ENCODE results near the gene SNX18. TPM values are rescaled to one million over a fixed set of nuclear protein-coding genes. Genes with fewer than 3 reads are reported as not detected.

Gene SNX18
- total RNA-seq, 1 donor from 2014 or later, result 21.3 TPM

DNA sequence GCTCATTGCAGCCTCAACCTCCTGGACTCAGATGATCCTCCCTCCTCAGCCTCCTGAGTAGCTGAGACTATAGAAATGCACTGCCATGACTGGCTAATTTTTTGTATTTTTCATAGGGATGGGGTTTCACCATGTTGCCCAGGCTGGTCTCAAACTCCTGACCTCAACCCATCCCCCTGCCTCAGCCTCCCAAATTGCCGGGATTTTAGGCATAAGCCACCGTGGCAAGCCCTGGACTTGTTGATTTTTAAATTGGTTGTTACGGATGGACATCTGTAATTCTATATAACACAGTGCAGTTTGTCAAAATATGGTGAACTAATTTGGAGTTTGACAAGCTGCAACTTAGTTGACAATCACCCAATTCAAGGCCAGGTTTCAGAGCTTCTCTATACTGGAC lies 22.7 kb downstream of the SNX18 start:
- DNase-seq (ENCODE audit: low read depth, low spot score), result no peak
- Mint-ChIP-seq H3K4me3 (no peak overlapping the region), H3K27me3 (ENCODE audit: low read depth) (no peaks in the 10 kb centered on the region), H3K4me1 (peaks cover 11% of the 10 kb centered on the region), H3K9me3 (no peaks in the 10 kb centered on the region), H3K36me3 (ENCODE audit: low read depth) (peaks cover 8% of the 10 kb centered on the region), H3K27ac (ENCODE audit: unreplicated experiment) (no peak overlapping the region)
- TF ChIP-seq, protein P1, sequence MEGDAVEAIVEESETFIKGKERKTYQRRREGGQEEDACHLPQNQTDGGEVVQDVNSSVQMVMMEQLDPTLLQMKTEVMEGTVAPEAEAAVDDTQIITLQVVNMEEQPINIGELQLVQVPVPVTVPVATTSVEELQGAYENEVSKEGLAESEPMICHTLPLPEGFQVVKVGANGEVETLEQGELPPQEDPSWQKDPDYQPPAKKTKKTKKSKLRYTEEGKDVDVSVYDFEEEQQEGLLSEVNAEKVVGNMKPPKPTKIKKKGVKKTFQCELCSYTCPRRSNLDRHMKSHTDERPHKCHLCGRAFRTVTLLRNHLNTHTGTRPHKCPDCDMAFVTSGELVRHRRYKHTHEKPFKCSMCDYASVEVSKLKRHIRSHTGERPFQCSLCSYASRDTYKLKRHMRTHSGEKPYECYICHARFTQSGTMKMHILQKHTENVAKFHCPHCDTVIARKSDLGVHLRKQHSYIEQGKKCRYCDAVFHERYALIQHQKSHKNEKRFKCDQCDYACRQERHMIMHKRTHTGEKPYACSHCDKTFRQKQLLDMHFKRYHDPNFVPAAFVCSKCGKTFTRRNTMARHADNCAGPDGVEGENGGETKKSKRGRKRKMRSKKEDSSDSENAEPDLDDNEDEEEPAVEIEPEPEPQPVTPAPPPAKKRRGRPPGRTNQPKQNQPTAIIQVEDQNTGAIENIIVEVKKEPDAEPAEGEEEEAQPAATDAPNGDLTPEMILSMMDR (conservative IDR thresholded peaks at IDR 0.05), result no peak

DNA sequence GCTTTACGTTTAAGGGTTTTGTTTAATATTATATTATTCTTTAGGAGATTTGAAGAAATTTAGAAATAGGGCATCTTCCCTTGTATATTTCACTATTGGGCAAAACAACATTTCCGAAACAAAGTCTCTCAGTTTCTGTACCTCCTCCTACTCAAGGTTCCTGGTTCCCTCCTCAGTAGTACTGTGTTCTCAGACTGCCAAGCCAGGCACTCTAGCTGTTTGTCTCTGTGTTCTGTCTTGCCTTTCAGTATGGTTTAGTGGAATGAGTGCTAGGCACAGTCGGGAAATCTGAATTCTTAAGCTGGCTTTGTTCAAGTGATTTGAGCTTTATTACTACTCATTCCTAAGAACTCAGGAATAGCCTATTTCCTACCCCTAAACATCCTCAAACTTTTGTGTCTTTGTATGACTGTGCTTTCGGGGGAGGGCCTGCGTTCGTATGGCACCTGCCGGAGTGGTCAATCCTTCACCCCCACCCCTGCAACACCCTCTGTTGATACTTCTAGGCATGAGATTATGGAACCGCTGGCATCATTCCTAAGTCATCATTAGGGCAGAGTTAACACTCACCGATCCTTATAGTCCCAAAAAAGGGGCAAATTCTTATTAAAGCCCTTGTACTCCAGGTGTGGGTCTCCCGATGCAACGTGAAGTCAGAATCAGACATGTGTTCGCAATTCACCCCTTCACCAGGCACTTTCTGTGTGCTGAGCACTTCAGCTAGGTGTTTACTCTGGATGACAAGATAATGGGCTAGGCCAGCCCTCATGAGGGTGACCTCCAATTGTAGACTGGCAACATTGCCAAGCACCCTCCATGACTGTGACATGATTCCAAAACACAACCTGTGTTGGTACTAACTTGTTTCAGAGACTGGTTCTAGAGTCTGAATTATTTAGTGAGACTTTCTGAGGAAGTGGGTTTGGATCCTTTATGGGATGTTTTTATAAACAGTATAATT lies 24.5 kb downstream of the SNX18 start:
- no peak overlapping the region for H3K27ac Mint-ChIP-seq (ENCODE audit: unreplicated experiment)
- no peaks in the 10 kb centered on the region for H3K36me3 Mint-ChIP-seq (ENCODE audit: low read depth)
- no peak for DNase-seq (ENCODE audit: low read depth, low spot score)
- H3K4me1 Mint-ChIP-seq, result peaks cover 6% of the 10 kb centered on the region
- TF ChIP-seq, protein P1 (conservative IDR thresholded peaks at IDR 0.05), result no peak
- H3K9me3 Mint-ChIP-seq, result no peaks in the 10 kb centered on the region
- no peaks in the 10 kb centered on the region for H3K27me3 Mint-ChIP-seq (ENCODE audit: low read depth)
- H3K4me3 Mint-ChIP-seq, result no peak overlapping the region

GRCh38 chr5:54544044-54544443 lies 26.5 kb downstream of the SNX18 start:
- no peaks in the 10 kb centered on the region for H3K36me3 Mint-ChIP-seq (ENCODE audit: low read depth)
- TF ChIP-seq, protein P1 (conservative IDR thresholded peaks at IDR 0.05), result no peak
- peak overlapping the region; percentile 72 for H3K27ac Mint-ChIP-seq (ENCODE audit: unreplicated experiment)
- H3K9me3 Mint-ChIP-seq, result no peaks in the 10 kb centered on the region
- no peaks in the 10 kb centered on the region for H3K4me1 Mint-ChIP-seq
- H3K4me3 Mint-ChIP-seq, result no peak overlapping the region
- no peak for DNase-seq (ENCODE audit: low read depth, low spot score)
- no peaks in the 10 kb centered on the region for H3K27me3 Mint-ChIP-seq (ENCODE audit: low read depth)

DNA sequence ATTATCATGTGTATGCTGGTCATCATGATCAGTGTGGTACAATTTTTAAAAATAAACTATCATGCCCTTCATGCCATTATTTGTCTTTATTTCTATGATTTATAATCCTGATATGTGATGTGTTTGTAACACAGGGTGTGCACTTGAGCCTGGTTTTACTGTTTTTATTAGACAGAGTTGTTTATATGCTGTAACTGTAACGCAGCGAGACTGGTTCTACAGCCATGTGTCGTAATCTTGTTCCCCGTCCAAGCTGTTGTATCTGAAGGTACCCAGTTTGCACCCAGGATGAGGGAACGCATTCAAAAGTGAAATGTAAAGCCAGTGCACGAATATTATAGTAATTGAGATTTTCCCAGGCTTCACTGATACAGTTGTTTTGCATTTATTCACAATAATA lies 28.2 kb downstream of the SNX18 start:
- H3K4me3 Mint-ChIP-seq, result no peak overlapping the region
- H3K36me3 Mint-ChIP-seq (ENCODE audit: low read depth), result no peaks in the 10 kb centered on the region
- TF ChIP-seq, protein P1 (conservative IDR thresholded peaks at IDR 0.05), result no peak
- no peak overlapping the region for H3K27ac Mint-ChIP-seq (ENCODE audit: unreplicated experiment)
- H3K9me3 Mint-ChIP-seq, result no peaks in the 10 kb centered on the region
- H3K27me3 Mint-ChIP-seq (ENCODE audit: low read depth), result no peaks in the 10 kb centered on the region
- no peaks in the 10 kb centered on the region for H3K4me1 Mint-ChIP-seq
- no peak for DNase-seq (ENCODE audit: low read depth, low spot score)

- TF ChIP-seq, protein P1 (conservative IDR thresholded peaks at IDR 0.05), result no peak
- H3K36me3 Mint-ChIP-seq (ENCODE audit: low read depth), result peaks cover 3% of the 10 kb centered on the region
- H3K4me3 Mint-ChIP-seq, result no peak overlapping the region
Observed at GRCh38 chr5:54547711-54548250, 30.2 kb downstream of the SNX18 start.

More at GRCh38 chr5:54547711-54548250, 30.2 kb downstream of the SNX18 start:
- DNase-seq (ENCODE audit: low read depth, low spot score), result no peak
- Mint-ChIP-seq H3K27me3 (ENCODE audit: low read depth) (no peaks in the 10 kb centered on the region), H3K27ac (ENCODE audit: unreplicated experiment) (no peak overlapping the region), H3K4me1 (peaks cover 10% of the 10 kb centered on the region), H3K9me3 (no peaks in the 10 kb centered on the region)
